Mesendoderm (in vitro differentiated cells): Measurements from ENCODE around the gene PAH.

Experiments
- DNase-seq: peaks from one replicate; pipeline ENCODE4 v3.0.0; 2013
- H2AK5ac ChIP-seq: 2 replicates; pipeline ENCODE4 v1.6.1; 2013; ENCODE audit warnings: low read length, inconsistent platforms
- H2BK120ac ChIP-seq: 2 replicates; pipeline ENCODE4 v1.6.1; 2013; ENCODE audit warnings: low read depth, mild to moderate bottlenecking, low read length, moderate library complexity, mixed read lengths
- H2BK15ac ChIP-seq: replicated peaks from 2 replicates; pipeline ENCODE4 v1.6.1; 2013; ENCODE audit warnings: low read depth, mild to moderate bottlenecking, moderate library complexity
- H2BK5ac ChIP-seq: 2 replicates; pipeline ENCODE4 v1.6.1; 2013; ENCODE audit warnings: low read length, inconsistent platforms
- H3K18ac ChIP-seq: 2 replicates; pipeline ENCODE4 v1.6.1; 2013; ENCODE audit warnings: mild to moderate bottlenecking, low read length, mixed read lengths
- H3K23ac ChIP-seq: one replicate; pipeline ENCODE4 v1.6.1; 2013; ENCODE audit warnings: low read length
- H3K27ac ChIP-seq: 2 replicates; pipeline ENCODE4 v1.5.1; 2013; ENCODE audit warnings: low read depth, mild to moderate bottlenecking, inconsistent platforms, low read length, moderate library complexity
- H3K27me3 ChIP-seq: 2 replicates; pipeline ENCODE4 v1.6.1; 2013; ENCODE audit warnings: low read length, control low read depth, mild to moderate bottlenecking, inconsistent platforms; ENCODE audit not compliant: insufficient read depth, poor library complexity
- H3K36me3 ChIP-seq: 2 replicates; pipeline ENCODE4 v1.6.1; 2013; ENCODE audit warnings: low read length, inconsistent platforms; ENCODE audit not compliant: control insufficient read depth, insufficient read depth
- H3K4ac ChIP-seq: one replicate; pipeline ENCODE4 v1.6.1; 2013; ENCODE audit warnings: low read depth, mild to moderate bottlenecking, low read length, moderate library complexity
- H3K4me1 ChIP-seq: 2 replicates; pipeline ENCODE4 v1.6.1; 2013; ENCODE audit warnings: low read depth, low read length, inconsistent platforms; ENCODE audit not compliant: control insufficient read depth
- H3K4me2 ChIP-seq: 2 replicates; pipeline ENCODE4 v1.6.1; 2013; ENCODE audit warnings: low read length
- H3K4me3 ChIP-seq: 2 replicates; pipeline ENCODE4 v1.5.1; 2013; ENCODE audit warnings: mild to moderate bottlenecking, low read length
- H3K56ac ChIP-seq: one replicate; pipeline ENCODE4 v1.6.1; 2013; ENCODE audit warnings: low read length
- H3K79me1 ChIP-seq: 2 replicates; pipeline ENCODE4 v1.6.1; 2013; ENCODE audit warnings: low read length, inconsistent platforms
- H3K79me2 ChIP-seq: 2 replicates; pipeline ENCODE4 v1.6.1; 2013; ENCODE audit warnings: mild to moderate bottlenecking, low read length; ENCODE audit not compliant: control insufficient read depth, insufficient read depth
- H3K9ac ChIP-seq: 2 replicates; pipeline ENCODE4 v1.6.1; 2013; ENCODE audit warnings: low read length, inconsistent platforms
- H4K5ac ChIP-seq: one replicate; pipeline ENCODE4 v1.6.1; 2013; ENCODE audit warnings: low read length
- H4K8ac ChIP-seq: one replicate; pipeline ENCODE4 v1.6.1; 2013; ENCODE audit warnings: low read depth, mild to moderate bottlenecking, control low read depth, low read length, moderate library complexity
- WGBS: extraction: QIAGEN DNeasy Blood & Tissue Kit; methylation state at CpG from one replicate; pipeline ENCODE4 v1.1.7; 2013; ENCODE audit warnings: low lambda C conversion rate, missing lambda C conversion rate; ENCODE audit not compliant: insufficient coverage; ENCODE audit errors: extremely low coverage; 5-methylcytosine and 5-hydroxymethylcytosine counted together

PAH gene

DNA sequence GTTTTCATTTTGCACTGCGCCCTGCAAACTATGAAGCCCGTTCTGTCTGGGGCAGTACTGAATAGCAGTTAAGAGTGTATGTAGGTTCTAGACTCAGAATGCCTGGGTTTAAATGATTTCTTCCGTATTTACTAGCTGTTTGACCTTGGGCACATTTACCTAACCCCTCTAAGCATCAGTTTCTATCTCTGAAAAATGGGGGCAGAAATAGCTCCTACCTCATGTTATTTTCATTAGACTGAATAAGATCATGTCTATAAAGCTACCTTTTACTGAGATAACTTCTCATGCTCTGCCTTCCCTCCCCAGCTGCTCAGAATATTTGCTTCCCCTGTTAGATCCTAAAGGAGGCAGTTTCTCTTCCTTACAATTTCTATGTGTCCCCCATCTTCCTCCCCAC lies 5.7 kb downstream of the PAH start:
- H3K9ac ChIP-seq: no peak overlapping the region
- no peak overlapping the region for H4K8ac ChIP-seq
- H4K5ac ChIP-seq: no peak overlapping the region
- H3K27me3 ChIP-seq: no peaks in the 10 kb centered on the region
- no peaks in the 10 kb centered on the region for H3K36me3 ChIP-seq
- H3K18ac ChIP-seq: no peak overlapping the region
- H3K79me1 ChIP-seq: no peaks in the 10 kb centered on the region
- no CpG with 5 or more reads among the region's 3 CpGs for WGBS
- no peak overlapping the region for H3K27ac ChIP-seq
- no peak overlapping the region for H3K4ac ChIP-seq
- no peak overlapping the region for H2BK15ac ChIP-seq
- DNase-seq: no peak
- no peak overlapping the region for H3K4me2 ChIP-seq
- H2AK5ac ChIP-seq: no peak overlapping the region
- no peak overlapping the region for H2BK120ac ChIP-seq
- H2BK5ac ChIP-seq: no peak overlapping the region
- H3K79me2 ChIP-seq: no peaks in the 10 kb centered on the region
- no peaks in the 10 kb centered on the region for H3K4me1 ChIP-seq
- no peak overlapping the region for H3K23ac ChIP-seq
- H3K4me3 ChIP-seq: no peak overlapping the region
- H3K56ac ChIP-seq: no peak overlapping the region

DNA sequence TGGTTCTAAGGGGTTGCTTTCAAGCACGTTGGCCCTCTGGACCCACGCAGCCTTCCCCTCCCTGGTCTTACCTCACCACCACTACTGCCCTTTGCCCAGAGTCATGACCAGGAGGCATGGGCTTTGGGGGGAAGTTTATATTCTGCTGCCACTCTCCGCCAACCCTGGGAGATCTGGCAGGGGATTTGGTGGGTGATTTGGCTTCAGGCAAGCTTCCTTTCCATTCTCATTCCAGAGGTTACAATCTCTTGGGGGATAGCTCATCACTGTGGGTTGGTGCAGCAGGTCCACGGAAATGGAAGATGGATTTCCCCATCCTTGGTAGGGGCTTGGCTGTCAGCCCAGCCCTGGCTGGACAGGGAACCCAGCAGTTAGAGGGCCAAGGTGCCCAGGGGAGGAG lies 6.3 kb downstream of the PAH start:
- H3K4ac ChIP-seq: no peak overlapping the region

DNA sequence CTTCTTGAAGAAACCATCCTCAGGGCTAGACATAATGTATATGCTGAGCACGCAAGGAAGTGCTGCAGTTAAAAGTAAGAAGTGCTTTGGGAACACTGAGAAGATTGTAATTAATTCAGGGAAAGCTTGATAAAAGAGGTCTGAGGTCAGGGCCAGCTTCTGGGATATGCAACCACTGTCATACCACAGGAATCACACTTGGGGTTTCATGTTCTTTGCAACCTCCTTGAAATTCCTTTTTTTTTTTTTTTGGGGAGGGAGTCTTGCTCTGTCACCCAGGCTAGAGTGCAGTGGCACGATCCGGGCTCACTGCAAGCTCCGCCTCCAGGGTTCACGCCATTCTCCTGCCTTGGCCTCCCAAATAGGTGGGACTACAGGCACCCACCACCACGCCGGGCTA lies 6.9 kb downstream of the PAH start:
- no peaks in the 10 kb centered on the region for H3K27me3 ChIP-seq
- no peaks in the 10 kb centered on the region for H3K4me1 ChIP-seq
- H3K9ac ChIP-seq: no peak overlapping the region
- no peak overlapping the region for H2BK15ac ChIP-seq
- no peak overlapping the region for H3K18ac ChIP-seq
- no peak overlapping the region for H3K4ac ChIP-seq
- no peak overlapping the region for H4K8ac ChIP-seq
- H4K5ac ChIP-seq: no peak overlapping the region
- H2BK120ac ChIP-seq: no peak overlapping the region
- H3K23ac ChIP-seq: no peak overlapping the region
- no peak overlapping the region for H3K4me2 ChIP-seq
- no peak for DNase-seq
- no peak overlapping the region for H3K4me3 ChIP-seq
- no peak overlapping the region for H3K27ac ChIP-seq
- H3K79me1 ChIP-seq: no peaks in the 10 kb centered on the region
- WGBS: no CpG with 5 or more reads among the region's 7 CpGs
- H3K79me2 ChIP-seq: no peaks in the 10 kb centered on the region
- no peaks in the 10 kb centered on the region for H3K36me3 ChIP-seq
- H2BK5ac ChIP-seq: no peak overlapping the region
- no peak overlapping the region for H3K56ac ChIP-seq
- H2AK5ac ChIP-seq: no peak overlapping the region

More for the DNA sequence above, 6.3 kb downstream of the PAH start:
- no peak overlapping the region for H2BK15ac ChIP-seq
- H3K4me3 ChIP-seq: no peak overlapping the region
- H3K9ac ChIP-seq: no peak overlapping the region
- no peak overlapping the region for H3K18ac ChIP-seq
- H3K23ac ChIP-seq: no peak overlapping the region
- no peak overlapping the region for H2AK5ac ChIP-seq
- H3K4me1 ChIP-seq: no peaks in the 10 kb centered on the region
- H3K79me2 ChIP-seq: no peaks in the 10 kb centered on the region
- H3K56ac ChIP-seq: no peak overlapping the region
- H4K5ac ChIP-seq: no peak overlapping the region
- WGBS: no CpG with 5 or more reads among the region's 4 CpGs
- no peaks in the 10 kb centered on the region for H3K36me3 ChIP-seq
- no peak overlapping the region for H3K27ac ChIP-seq
- H2BK5ac ChIP-seq: no peak overlapping the region
- H2BK120ac ChIP-seq: no peak overlapping the region
- no peaks in the 10 kb centered on the region for H3K27me3 ChIP-seq
- no peaks in the 10 kb centered on the region for H3K79me1 ChIP-seq
- no peak for DNase-seq
- H4K8ac ChIP-seq: no peak overlapping the region
- H3K4me2 ChIP-seq: no peak overlapping the region

GRCh38 chr12:102907918-102908317 lies 9.1 kb downstream of the PAH start:
- no peaks in the 10 kb centered on the region for H3K4me1 ChIP-seq
- H3K18ac ChIP-seq: no peak overlapping the region
- no peak overlapping the region for H3K4me2 ChIP-seq
- WGBS: no CpG with 5 or more reads among the region's 4 CpGs
- no peaks in the 10 kb centered on the region for H3K27me3 ChIP-seq
- no peak overlapping the region for H2BK5ac ChIP-seq
- no peak overlapping the region for H3K4ac ChIP-seq
- no peak overlapping the region for H4K8ac ChIP-seq
- no peak overlapping the region for H3K23ac ChIP-seq
- no peak overlapping the region for H4K5ac ChIP-seq
- no peaks in the 10 kb centered on the region for H3K36me3 ChIP-seq
- no peak overlapping the region for H3K27ac ChIP-seq
- no peak overlapping the region for H3K4me3 ChIP-seq
- no peak overlapping the region for H3K9ac ChIP-seq
- H2AK5ac ChIP-seq: no peak overlapping the region
- H3K79me2 ChIP-seq: no peaks in the 10 kb centered on the region
- no peaks in the 10 kb centered on the region for H3K79me1 ChIP-seq
- no peak overlapping the region for H2BK15ac ChIP-seq
- no peak overlapping the region for H2BK120ac ChIP-seq
- no peak for DNase-seq
- H3K56ac ChIP-seq: no peak overlapping the region

DNA sequence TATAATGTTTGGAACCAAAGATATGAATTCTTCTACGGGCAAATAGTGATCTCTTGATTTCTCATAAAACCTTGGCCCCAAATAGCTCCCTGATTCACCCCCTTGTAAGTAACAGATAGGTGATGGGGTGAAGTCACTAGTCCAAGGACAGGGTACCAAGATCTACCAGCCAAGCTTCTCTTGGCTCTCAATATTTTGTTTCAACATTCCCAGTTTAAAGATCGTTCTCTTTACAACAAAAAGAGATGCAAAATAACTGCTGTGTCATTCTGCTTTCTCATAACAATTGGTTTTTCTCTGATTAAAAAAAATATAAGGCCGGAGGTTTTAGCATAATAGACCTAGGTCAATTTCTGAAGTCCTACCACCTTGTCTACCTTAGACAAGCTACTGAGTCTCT lies 11.8 kb downstream of the PAH start:
- H3K79me1 ChIP-seq: no peaks in the 10 kb centered on the region
- H4K5ac ChIP-seq: no peak overlapping the region
- no peak overlapping the region for H3K4ac ChIP-seq
- no peak for DNase-seq
- no peak overlapping the region for H3K18ac ChIP-seq
- H3K27ac ChIP-seq: no peak overlapping the region
- no peak overlapping the region for H3K4me2 ChIP-seq
- H4K8ac ChIP-seq: no peak overlapping the region
- no peak overlapping the region for H2BK120ac ChIP-seq
- WGBS: no CpG with 5 or more reads among the region's 3 CpGs
- H3K36me3 ChIP-seq: no peaks in the 10 kb centered on the region
- H3K4me3 ChIP-seq: no peak overlapping the region
- no peak overlapping the region for H2AK5ac ChIP-seq
- no peak overlapping the region for H3K56ac ChIP-seq
- H2BK5ac ChIP-seq: no peak overlapping the region
- no peak overlapping the region for H3K23ac ChIP-seq
- no peak overlapping the region for H3K9ac ChIP-seq
- no peaks in the 10 kb centered on the region for H3K27me3 ChIP-seq
- no peaks in the 10 kb centered on the region for H3K4me1 ChIP-seq
- no peaks in the 10 kb centered on the region for H3K79me2 ChIP-seq
- no peak overlapping the region for H2BK15ac ChIP-seq

- no peak for DNase-seq
- Histone ChIP-seq H3K4me2 (no peak overlapping the region), H3K27me3 (no peaks in the 10 kb centered on the region), H3K23ac (no peak overlapping the region), H4K5ac (no peak overlapping the region), H3K27ac (no peak overlapping the region), H3K9ac (no peak overlapping the region), H3K36me3 (no peaks in the 10 kb centered on the region), H3K79me1 (no peaks in the 10 kb centered on the region), H3K4me1 (no peaks in the 10 kb centered on the region), H2AK5ac (no peak overlapping the region), H3K4me3 (no peak overlapping the region), H3K56ac (no peak overlapping the region), H4K8ac (no peak overlapping the region), H3K79me2 (no peaks in the 10 kb centered on the region), H2BK15ac (no peak overlapping the region), H2BK120ac (no peak overlapping the region), H2BK5ac (no peak overlapping the region), H3K4ac (no peak overlapping the region), H3K18ac (no peak overlapping the region)
- no CpG with 5 or more reads among the region's 1 CpG for WGBS
Observed at GRCh38 chr12:102903337-102904007, 13.6 kb downstream of the PAH start.
